GM20431 (cell line): ENCODE data around the gene RAI14.

Experiments used
- in situ Hi-C: fragments of 300-500 bp; cut with MseI, MboI; formaldehyde crosslinking; loops from one replicate; pipeline ENCODE4 v1.15.0; 2020; ENCODE audit warnings: low sequenced_read_pairs; ENCODE audit not compliant: unreplicated experiment

Gene RAI14

DNA sequence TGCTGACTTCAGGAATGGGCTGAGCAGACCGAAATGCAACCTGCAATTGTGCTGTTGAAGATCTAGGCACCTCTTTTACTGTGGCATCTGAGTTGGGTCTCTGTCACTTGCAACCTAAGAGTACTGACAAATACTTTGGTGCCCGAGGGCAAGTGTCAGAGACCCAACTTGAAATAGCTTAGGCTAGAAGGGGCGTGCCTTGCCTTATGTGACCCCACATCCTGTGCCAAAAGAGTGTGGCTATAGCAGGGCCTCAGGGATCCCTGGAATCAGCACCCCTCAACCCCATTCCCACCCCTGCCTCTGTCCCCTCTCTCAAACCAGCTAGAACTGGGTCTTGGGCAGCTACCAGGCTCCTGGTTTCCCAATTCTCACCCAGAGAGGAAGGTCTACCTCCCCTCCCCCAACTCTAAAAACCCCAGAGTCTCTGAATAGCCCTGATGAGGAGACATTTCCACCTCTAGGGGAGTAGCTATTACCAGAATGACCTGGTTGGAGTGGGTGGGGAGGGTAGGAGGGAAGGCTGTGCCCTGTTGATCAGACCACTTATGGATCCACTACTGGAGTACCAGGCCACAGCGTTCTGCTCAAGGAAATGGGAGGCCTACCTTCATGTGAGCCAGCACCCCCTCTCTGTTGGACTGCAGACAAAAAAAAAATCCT lies 17.5 kb downstream of the RAI14 start:
- in situ Hi-C loops, result no loop called here

DNA sequence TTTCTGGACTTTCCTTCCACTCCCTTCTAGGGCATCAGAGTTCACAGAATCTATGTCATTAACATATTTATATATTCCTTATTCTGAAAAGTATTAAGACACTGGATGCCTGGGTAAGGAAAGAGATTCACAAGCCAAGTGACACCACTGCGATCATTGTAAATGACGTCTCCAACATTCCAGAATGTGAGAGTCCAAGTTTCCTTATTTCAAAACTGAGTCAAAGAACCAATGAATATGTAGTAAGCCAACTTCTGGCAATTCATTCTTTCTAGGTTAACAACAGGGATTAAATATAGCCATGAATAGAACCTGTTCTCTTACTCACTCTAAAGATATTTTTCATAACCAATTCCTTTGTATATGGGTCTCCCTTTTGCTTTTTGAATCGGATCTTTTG lies 18.1 kb downstream of the RAI14 start:
- in situ Hi-C loops, result no loop called here

DNA sequence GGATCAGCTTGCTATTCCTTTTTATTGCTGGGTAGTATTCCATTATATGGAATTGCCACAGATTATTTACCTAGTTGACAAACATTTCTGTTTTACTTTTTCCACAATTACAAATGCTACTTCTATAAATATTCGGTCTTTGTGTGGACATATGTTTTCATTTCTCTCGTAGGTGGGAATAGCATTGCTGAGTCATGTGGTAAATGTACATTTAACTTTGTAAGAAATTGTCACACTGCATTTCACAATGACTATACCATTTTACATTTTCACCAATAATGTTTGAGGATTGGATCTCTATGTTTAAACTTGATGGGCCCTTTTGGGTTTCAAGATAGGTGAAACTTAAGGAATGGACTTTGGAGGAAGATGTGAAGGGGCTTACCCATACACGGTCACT lies 19.7 kb downstream of the RAI14 start:
- in situ Hi-C loops, result no loop called here

DNA sequence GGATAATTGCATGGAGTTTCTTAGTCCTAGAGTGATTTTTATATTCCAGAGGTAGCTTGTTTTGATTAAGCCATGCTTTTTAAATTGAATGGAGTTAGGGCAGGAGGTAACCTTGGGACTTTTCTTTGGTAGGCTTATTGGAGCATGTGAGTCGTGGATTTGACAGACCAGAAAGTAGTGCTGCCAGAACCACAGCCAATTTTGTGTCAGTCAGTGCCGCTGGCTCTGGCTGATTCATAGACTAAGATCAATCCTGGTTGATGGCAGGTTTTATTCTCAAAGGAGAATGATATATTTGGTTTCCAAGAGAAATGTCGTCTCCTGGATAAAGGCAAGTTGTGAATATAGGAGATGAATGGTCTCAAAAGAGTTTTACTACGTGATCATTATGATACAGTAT lies 20.3 kb downstream of the RAI14 start:
- in situ Hi-C loops, result no loop called here

DNA sequence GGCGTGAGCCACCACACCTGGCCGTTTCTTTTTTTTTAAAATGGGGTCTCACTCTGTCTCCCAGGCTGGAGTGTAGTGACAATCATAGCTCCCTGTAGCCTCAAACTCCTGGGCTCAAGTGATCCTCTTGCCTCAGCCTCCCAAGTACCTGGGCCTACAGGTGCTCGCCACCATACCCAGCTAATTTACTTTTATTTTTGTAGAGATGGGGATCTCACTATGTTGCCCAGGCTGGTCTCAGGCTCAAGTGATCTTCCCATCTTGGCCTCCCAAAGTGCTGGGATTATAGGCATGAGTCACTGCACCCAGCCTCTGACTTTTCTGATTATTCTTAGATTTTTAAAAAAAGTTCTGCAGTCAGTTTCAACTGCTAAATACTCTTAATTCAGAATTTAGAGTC lies 21.3 kb downstream of the RAI14 start:
- in situ Hi-C loops, result no loop called here

DNA sequence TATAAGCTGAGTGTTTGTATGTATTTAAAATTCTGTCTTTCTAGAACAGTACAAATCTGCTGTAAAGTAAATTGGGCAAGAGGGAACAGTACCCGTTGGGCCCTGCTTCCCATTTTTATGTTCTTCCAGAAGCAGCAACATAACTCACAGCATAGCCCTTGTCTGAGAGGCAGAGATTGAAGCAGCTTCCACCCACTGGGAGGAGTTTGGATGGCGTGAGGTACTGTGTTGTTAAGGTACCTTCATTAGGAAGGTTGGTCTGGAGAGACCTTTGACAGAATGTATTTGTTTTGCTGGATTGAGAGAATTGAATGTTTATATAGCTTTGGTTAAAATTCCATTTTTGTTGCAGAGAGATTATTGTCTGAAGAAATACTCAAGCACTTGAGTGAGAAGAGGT lies 24.8 kb downstream of the RAI14 start:
- in situ Hi-C loops, result no loop called here

DNA sequence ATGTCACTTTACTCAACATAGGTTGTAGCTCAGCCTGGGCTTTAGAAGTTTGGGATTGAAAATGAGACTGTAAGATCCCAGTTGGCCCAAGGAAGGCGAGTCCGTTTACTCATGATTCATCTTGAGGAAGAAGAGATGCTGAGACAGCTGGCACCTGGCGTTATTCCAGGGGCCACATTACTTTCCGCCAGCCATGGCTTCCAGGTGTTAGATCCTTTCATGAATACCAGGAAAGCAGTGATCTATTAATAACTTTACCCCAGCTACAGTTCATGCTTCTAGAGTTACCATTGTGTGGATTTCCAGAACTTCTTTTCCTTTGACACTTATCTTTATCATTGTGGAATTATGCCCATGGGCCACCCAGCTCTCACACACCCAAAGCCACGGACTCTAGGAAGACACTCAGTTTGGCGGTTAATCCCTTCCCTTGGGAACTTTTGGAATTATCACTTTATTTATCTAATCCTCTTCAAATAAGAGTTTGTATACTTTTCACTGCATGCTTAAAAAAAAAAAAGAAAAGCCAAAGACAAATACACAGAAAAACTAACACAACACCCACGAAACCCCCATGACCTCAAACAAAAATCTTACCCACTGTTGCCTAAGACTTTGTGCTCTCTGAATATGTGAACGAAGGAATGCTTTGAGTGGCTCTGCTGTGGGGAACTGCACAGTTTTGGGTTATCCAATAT lies 26.9 kb downstream of the RAI14 start:
- in situ Hi-C loops, result no loop called here

DNA sequence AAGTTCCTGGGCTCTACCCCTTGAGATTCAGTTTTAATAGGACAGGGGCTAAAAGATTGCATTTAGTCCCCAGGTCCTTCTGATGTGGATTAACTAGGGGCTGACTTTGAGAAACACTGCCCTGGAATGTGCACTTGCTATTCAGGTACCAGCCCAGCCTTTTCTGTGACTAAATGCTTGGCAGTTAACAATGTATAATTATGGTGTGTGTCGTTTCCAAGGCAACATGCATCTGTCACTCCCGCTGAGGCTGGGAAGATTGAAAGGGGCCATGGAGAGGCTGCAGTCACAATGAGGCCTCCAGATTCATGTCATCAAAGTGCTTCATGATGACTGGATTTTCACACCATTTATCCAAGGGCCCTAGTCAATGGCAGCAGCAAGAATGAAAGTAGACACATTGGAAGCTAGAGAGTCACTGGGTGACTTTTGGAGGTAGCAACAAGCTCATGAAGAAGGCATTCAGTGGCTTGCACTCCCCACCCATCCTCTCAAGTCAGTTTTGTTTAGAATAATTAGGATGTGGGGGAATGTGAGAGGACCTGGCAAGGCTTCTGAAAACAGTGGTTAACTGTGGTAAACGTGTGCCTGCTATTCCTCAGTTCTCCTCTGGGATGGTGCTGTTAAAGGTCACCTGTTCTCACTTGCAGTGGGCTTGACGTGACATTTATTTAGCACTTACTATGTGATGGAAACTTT lies 28.3 kb downstream of the RAI14 start:
- in situ Hi-C loops, result no loop called here

DNA sequence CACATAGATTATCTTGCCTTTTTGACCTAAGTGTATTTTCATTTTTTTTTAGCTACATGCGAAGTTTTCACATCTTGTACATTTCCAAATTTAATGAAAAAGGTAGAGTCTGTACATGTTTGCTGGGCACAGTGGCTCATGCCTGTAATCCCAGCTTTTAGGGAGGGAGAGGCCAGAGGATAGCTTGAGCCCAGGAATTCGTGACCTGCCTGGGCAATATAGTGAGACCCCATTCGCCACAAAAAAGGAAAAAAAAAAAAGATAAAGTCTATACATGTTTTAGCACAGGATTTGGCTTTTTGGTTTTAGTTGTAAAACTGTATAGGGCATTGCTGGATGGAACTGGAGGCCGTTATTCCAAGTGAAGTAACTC lies 28.8 kb downstream of the RAI14 start:
- in situ Hi-C loops, result no loop called here

DNA sequence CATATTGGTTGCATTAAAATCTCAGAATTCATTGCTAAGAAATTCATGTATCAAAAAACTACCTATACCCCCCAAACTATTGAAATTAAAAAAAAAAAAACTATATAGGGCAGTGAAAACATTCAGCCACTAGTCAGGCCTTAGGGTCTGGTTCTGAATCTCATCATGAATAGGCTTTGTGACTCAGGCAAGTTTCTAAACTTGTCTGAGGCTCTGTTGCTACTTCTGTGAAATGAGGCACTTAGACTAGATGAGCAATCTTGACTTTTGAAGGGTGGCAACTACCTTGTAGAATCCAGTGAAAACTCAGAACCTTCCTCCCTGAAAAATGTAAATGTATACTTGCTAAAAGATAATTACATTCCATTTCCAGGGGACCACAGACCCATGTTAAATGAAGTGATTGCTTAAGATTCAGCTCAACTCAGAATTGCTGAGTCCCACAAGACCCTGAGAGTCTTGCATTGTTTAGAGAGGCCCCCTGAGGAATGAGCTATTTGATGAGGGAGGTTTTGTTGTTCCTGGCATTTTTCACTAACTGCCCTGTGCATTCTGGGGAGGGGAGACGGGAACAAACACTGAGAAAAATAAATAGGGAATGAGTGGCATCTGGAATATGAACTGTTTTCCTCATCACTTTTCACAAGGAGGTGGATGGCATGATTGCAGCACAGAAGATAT lies 29.5 kb downstream of the RAI14 start:
- in situ Hi-C loops, result no loop called here

DNA sequence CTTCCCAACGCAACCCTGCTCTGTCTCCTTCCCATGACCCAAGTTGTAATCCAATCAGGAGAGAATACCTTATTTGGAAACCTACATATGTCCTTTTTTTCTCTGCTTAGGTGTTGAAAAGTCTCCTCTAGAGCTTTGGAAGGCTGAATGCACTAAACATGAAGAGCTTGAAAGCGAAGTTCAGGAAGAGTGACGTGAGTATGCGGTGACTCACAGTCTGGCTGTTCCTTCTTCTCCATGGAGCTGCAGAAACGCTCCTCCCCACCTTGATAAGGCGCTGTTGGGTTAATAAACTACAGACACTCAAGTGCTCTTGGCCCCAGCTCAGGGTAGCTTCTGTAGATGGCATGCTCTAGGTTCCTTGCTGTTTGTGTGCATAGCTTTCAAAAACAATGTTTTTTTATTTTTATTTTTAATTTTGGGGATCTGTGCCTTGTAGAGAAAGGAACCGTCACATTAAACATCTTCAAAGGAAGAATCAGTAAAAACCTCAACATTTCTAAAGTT lies 30.7 kb downstream of the RAI14 start:
- in situ Hi-C loops, result no loop called here

DNA sequence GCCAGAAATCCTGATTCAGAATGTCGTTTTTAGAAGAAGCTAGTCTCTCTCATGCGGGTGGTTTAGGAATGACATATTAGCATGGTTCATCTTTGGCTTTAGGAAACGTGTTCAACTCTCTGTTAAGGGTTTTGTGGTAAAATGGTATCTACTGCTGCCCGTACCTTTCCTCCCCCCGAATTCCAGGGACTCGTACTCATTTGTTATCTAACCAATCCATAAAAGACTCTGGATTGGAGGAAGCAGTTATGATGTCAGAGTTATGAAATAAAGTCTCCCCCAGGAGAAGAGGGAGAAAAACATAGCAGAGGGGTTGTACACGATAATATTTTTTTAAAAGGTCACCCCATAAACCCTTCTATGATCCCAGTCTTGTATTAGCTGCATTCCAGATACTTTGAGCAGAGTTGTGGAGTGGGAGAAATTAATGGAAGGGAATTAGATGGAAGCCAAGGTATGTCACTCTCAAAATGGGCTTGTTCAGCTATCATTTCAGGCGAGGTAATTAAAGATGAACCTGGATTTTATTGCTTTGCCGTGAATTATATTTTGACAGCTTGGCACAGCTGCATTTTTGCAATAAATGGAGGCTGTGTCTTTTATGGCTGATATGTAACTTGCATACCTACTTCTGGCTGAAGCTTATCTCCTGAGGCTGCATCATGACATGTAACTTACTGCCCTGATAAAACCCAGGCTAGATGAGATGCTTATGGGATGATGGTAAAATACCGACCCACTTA lies 31.3 kb downstream of the RAI14 start:
- in situ Hi-C loops, result no loop called here

DNA sequence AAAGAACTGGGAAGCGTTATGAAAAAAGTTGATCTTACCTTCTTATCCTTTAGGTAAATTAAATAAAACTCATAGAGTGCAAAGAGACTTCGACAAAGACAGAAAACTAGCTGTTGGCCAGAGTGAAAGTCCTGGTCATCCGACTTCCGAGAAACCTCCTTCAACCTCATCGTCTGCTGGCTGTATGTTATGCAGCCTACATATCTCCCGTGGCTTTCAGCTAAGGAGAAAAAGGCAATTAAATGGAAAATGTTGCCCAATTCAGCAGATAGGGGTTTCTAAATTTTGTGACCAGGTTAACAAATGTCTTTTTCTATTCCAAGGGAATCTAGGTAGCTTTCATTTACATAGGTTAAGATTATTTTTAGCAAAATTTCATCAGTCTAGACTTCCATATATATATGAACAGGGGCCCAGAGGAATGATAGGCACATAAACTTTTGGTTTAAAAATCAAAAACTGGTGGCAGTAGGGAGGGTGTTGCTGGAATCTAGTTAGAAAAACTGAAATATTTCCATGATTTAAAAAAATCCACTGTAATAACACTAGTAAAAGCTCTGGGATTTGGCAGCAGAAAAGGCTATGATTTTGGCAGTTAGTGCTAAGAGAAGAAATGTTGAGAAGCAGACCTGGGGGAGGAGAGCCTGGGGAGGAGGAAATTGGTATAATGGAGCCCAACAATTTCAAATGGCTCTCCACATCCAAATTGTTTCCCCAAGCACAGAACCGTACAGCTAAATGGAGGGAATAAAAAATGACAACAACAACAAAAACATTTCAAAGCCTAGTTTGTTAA lies 32.1 kb downstream of the RAI14 start:
- in situ Hi-C loops, result no loop called here

DNA sequence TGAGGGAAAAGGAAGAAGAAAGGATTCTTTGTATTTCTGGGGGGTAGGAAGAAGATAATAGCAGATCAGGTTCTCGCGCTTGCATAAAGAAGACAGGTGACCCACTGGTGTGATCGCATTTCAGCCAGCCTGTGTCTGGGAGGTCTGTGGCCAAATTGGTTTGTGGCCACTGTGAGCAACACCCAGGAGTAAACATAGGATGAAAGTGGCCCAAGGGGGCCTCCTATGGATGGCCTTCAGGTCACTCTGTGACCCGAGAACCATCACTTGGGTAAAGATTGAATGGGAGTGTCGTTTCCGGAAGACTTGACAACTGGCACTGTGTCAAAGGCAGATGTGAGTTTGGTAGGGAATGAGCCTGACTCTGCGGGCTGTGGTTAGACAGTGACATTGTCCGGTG lies 34.2 kb downstream of the RAI14 start:
- in situ Hi-C loops, result no loop called here

DNA sequence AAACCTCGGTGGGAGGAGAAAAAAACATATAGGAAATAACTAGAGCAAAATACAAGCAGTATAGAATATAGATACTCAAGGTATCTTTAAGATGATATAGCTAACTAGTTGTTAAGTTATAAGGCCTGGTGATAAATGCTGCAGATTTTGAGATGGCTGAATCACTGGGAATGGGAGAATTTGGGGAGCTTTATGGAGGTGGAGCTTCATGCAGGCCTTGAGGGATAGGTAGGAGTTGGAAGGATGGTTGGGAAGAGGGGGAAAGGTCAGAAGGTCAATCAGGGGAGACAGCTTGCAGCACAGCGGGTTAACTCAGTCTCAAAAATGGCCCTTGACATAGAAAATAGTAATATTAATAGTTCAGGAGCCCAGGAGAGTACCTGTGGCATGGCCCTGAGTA lies 34.8 kb downstream of the RAI14 start:
- in situ Hi-C loops, result no loop called here

DNA sequence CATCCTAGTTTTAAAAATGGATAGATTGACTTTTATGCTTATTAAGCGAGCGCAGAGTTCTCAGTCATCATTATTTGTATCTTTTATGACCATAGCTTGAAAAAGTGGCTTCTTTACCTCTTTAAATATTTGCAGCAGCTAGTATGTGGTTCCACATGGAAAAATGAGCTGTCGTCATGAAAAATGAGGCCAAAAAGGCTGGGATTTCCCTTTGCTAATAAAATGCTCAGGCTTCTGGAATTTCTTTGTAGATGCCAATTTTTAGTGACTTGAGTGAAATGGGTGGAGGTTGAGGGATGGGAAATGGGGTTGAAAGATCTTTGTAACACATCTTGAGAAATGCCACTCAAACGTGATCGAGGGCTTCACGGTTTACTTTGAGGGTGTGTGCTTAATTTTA lies 35.2 kb downstream of the RAI14 start:
- in situ Hi-C loops, result no loop called here

DNA sequence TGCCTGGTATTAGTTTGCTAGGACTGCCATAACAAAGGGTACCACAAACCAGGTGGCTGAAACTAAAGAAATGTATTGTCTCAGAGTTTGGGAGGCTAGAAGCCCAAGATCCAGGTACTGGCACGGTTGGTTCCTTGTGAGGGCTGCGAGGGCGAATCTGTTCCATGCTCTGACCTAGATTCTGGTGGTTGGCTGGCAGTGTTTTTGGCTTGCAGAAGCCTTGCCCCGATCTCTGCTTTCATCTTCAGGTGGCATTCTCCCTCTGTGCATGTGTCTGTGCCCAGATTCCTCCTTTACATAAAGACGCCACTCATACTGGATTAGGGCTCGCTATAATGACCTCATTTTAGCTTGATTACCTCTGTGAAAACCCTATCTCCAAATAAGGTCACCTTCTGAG lies 36.7 kb downstream of the RAI14 start:
- in situ Hi-C loops, result no loop called here

DNA sequence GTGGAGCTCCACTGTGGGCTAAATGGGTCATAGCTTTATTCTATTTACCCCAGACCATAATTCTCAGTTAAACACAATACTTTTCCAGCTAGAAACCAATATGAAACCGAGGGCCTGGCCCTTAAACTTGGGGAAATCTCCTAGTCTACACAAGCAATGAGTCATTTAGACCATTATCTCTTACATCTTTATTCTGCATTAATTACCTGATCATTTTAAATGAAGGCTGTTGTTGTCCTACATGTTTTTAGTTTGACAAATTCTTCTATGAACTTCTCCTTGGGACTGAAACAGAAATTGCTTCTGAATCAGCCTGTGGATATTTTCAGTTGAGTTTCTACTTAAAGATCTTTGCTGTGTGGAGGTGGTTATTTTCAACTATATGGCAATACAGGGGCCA lies 37.9 kb downstream of the RAI14 start:
- in situ Hi-C loops, result no loop called here

DNA sequence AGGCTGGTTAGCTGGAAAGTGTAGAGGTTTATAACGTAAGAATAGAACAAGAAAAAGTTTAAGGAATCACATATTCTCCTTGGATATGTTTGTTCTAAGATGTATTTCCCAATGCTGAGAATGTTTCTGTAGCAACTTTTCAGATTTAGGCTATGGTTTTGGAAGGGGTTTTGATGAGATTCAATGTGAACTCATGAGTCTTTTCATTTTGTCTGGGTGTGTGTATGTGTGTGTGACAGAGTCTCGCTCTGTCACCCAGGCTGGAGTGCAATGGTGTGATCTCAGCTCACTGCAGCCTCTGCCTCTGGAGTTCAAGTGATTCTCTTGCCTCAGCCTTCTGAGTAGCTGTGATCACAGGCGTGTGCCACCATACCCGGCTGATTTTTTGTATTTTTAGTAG lies 38.6 kb downstream of the RAI14 start:
- in situ Hi-C loops, result no loop called here
